Activated CD8-positive, alpha-beta T cell treated with anti-CD3 and anti-CD28 coated beads for 36 hours (primary cell): ENCODE results near the gene IL1RAP. TPM values are rescaled to one million over a fixed set of nuclear protein-coding genes. Genes with fewer than 3 reads are reported as not detected.

Experiments used
- ATAC-seq: fragments of 200-7000 bp; cut with Tn5 transposase; one replicate; pipeline ENCODE4 v1.10.0; 2021; ENCODE audit warnings: mild to moderate bottlenecking, moderate library complexity
- CTCF ChIA-PET: fragments of 350-600 bp; sonication (Branson Sonifier 250); formaldehyde crosslinking; loops from one replicate; lab custom pipeline; 2021; ENCODE audit warnings: antibody characterized with exemption; lab: Charles Lee
- POLR2A ChIA-PET: fragments of 350-600 bp; sonication (Branson Sonifier 250); formaldehyde crosslinking; loops from one replicate; lab custom pipeline; 2021; ENCODE audit warnings: antibody characterized with exemption; lab: Charles Lee
- DNase-seq: peaks from one replicate; pipeline ENCODE4 v3.0.0-alpha.2; 2020
- H3K27ac Mint-ChIP-seq: one replicate; pipeline ENCODE4 v1.8.0; 2021; ENCODE audit warnings: mild to moderate bottlenecking, mixed read lengths
- H3K27me3 Mint-ChIP-seq: one replicate; pipeline ENCODE4 v1.8.0; 2021; ENCODE audit warnings: mixed read lengths
- H3K36me3 Mint-ChIP-seq: one replicate; pipeline ENCODE4 v1.8.0; 2021; ENCODE audit warnings: low read depth, mixed read lengths
- H3K4me1 Mint-ChIP-seq: one replicate; pipeline ENCODE4 v1.8.0; 2021; ENCODE audit warnings: low read depth, mixed read lengths
- H3K4me3 Mint-ChIP-seq: one replicate; pipeline ENCODE4 v1.8.0; 2021; ENCODE audit warnings: mild to moderate bottlenecking, moderate library complexity, mixed read lengths
- H3K9me3 Mint-ChIP-seq: one replicate; pipeline ENCODE4 v1.8.0; 2021; ENCODE audit warnings: mixed read lengths
- CTCF ChIP-seq: fragments of 200-600 bp; IDR thresholded peaks from one replicate; pipeline ENCODE4 v1.8.0; 2022; ENCODE audit warnings: antibody characterized with exemption, mild to moderate bottlenecking
- intact Hi-C: fragments of 100-400 bp; cut with micrococcal nuclease; formaldehyde crosslinking; loops from one replicate; pipeline ENCODE4 v1.10.0; 2022
- total RNA-seq, 2 experiments: library from RNA; stranded (reverse); gene quantifications; one replicate each; pipeline ENCODE4 v1.2.3, GENCODE V29; 2021

The IL1RAP gene
- total RNA-seq, 2 experiments from 2014 or later, result 18.8 to 20.2 TPM

GRCh38 chr3:190526787-190527762 is 13.2 kb downstream of the IL1RAP start:
- intact Hi-C loops, result no loop called here
- H3K27me3 Mint-ChIP-seq, result no peaks in the 10 kb centered on the region
- no peak overlapping the region for H3K27ac Mint-ChIP-seq
- H3K9me3 Mint-ChIP-seq, result peaks cover 3% of the 10 kb centered on the region
- peaks cover 22% of the 10 kb centered on the region for H3K36me3 Mint-ChIP-seq
- ChIA-PET POLR2A (no interaction called here), CTCF (no interaction called here)
- H3K4me3 Mint-ChIP-seq, result no peak overlapping the region
- no peak for TF ChIP-seq CTCF
- ATAC-seq (no peak), DNase-seq (no peak)
- peaks cover 5% of the 10 kb centered on the region for H3K4me1 Mint-ChIP-seq

- Mint-ChIP-seq H3K4me3 (no peak overlapping the region), H3K4me1 (peaks cover 10% of the 10 kb centered on the region), H3K9me3 (no peaks in the 10 kb centered on the region), H3K27ac (no peak overlapping the region), H3K36me3 (peaks cover 18% of the 10 kb centered on the region), H3K27me3 (no peaks in the 10 kb centered on the region)
- no peak for ATAC-seq
- CTCF ChIA-PET, result no interaction called here
- intact Hi-C loops, result no loop called here
- POLR2A ChIA-PET, result no interaction called here
- TF ChIP-seq CTCF, result no peak
- no peak for DNase-seq
Measured at GRCh38 chr3:190528706-190529105, 14.8 kb downstream of the IL1RAP start.

GRCh38 chr3:190531406-190531805 is 17.5 kb downstream of the IL1RAP start:
- no peaks in the 10 kb centered on the region for H3K27me3 Mint-ChIP-seq
- ATAC-seq, result no peak
- no peak overlapping the region for H3K27ac Mint-ChIP-seq
- peaks cover 5% of the 10 kb centered on the region for H3K4me1 Mint-ChIP-seq
- ChIA-PET POLR2A (interaction anchor here (1.1 kb wide), 1 partner anchor 10 kb away, joined by 3 read pairs; no protein-coding TSS in a partner anchor), CTCF (no interaction called here)
- TF ChIP-seq CTCF, result no peak
- peaks cover 22% of the 10 kb centered on the region for H3K36me3 Mint-ChIP-seq
- no peak for DNase-seq
- no peaks in the 10 kb centered on the region for H3K9me3 Mint-ChIP-seq
- intact Hi-C loops, result no loop called here
- H3K4me3 Mint-ChIP-seq, result no peak overlapping the region

- H3K9me3 Mint-ChIP-seq, result no peaks in the 10 kb centered on the region
- H3K4me3 Mint-ChIP-seq, result no peak overlapping the region
- no peak for ATAC-seq
- intact Hi-C loops, result no loop called here
- ChIA-PET POLR2A (interaction anchor here (0.5 to 2.8 kb wide), 2 partner anchors 18 to 345 kb away, joined by 3 to 7 read pairs; partner anchors contain the start of gene IL1RAP), CTCF (interaction anchor here (0.8 kb wide), 1 partner anchor 74 kb away, joined by 3 read pairs; no protein-coding TSS in a partner anchor)
- no peaks in the 10 kb centered on the region for H3K27me3 Mint-ChIP-seq
- peaks cover 9% of the 10 kb centered on the region for H3K4me1 Mint-ChIP-seq
- TF ChIP-seq CTCF, result no peak
- no peak overlapping the region for H3K27ac Mint-ChIP-seq
- DNase-seq, result no peak
- H3K36me3 Mint-ChIP-seq, result peaks cover 22% of the 10 kb centered on the region
Measured at GRCh38 chr3:190532731-190533203, 18.9 kb downstream of the IL1RAP start.
